AG09309 (cell line): ENCODE measurements around the gene LHFPL6.

Source experiments
- DNase-seq: peaks from one replicate; pipeline ENCODE4 v3.0.0-alpha.2; 2010; ENCODE audit warnings: low read depth
- H3K4me3 ChIP-seq: 2 replicates; pipeline ENCODE4 v1.5.1; 2011; ENCODE audit warnings: mild to moderate bottlenecking, low read depth, low read length, moderate library complexity; ENCODE audit not compliant: control insufficient read depth
- TF ChIP-seq, protein P1 (sequence below): IDR thresholded peaks from 2 replicates; pipeline ENCODE4 v1.5.1; 2011; ENCODE audit warnings: mild to moderate bottlenecking, low read depth, low read length, inconsistent platforms; ENCODE audit not compliant: insufficient read depth, control insufficient read depth; ENCODE audit errors: missing control alignments

The LHFPL6 gene

DNA sequence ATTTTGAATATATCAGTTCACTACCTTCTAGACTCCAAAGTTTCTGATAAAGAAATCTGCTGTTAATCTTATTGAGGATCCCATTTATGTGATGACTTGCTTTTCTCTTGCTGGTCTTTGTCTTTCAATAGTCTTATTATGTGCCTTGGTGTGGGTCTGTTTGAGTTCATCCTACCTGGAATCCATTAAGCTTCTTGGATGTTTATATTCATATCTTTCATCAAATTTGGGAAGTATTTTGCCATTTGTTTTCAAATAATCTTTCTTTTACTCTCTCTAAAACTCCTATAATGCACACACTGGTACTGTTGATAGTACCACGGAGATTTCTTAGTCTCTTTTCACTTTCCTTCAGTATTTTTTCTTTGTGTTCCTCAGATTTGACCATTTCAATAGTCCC is 28.3 kb upstream of the LHFPL6 start:
- TF ChIP-seq, protein P1, sequence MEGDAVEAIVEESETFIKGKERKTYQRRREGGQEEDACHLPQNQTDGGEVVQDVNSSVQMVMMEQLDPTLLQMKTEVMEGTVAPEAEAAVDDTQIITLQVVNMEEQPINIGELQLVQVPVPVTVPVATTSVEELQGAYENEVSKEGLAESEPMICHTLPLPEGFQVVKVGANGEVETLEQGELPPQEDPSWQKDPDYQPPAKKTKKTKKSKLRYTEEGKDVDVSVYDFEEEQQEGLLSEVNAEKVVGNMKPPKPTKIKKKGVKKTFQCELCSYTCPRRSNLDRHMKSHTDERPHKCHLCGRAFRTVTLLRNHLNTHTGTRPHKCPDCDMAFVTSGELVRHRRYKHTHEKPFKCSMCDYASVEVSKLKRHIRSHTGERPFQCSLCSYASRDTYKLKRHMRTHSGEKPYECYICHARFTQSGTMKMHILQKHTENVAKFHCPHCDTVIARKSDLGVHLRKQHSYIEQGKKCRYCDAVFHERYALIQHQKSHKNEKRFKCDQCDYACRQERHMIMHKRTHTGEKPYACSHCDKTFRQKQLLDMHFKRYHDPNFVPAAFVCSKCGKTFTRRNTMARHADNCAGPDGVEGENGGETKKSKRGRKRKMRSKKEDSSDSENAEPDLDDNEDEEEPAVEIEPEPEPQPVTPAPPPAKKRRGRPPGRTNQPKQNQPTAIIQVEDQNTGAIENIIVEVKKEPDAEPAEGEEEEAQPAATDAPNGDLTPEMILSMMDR = no peak
- DNase-seq = no peak
- H3K4me3 ChIP-seq = no peak overlapping the region

DNA sequence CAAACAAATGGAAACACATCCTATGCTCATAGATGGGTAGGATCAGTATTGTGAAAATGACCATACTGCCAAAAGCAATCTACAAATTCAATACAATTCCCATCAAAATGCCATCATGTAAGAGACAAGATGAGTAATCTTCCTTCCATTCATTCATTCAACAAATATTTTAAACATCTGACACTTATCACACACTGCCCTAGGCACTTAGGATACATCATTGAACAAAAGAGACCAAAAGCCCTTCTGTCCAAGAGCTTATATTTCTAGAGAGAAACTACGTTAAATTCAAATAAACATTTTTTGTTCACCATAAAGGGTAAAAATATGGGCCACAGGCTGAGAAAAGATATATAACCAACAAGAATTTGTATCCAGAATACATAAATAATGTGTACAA is 20.5 kb upstream of the LHFPL6 start:
- TF ChIP-seq, protein P1 = no peak
- no peak overlapping the region for H3K4me3 ChIP-seq

GRCh38 chr13:39618561-39618960 is 15.6 kb upstream of the LHFPL6 start:
- H3K4me3 ChIP-seq = no peak overlapping the region
- TF ChIP-seq, protein P1 = no peak
- no peak for DNase-seq

More for the DNA sequence above, 20.5 kb upstream of the LHFPL6 start:
- no peak for DNase-seq

- TF ChIP-seq, protein P1 = peak; percentile 97
- no peak overlapping the region for H3K4me3 ChIP-seq
- DNase-seq = no peak
Observed at GRCh38 chr13:39616087-39616694, 13.2 kb upstream of the LHFPL6 start.

- TF ChIP-seq, protein P1 = peak; percentile 69
- no peak overlapping the region for H3K4me3 ChIP-seq
- peak; percentile 52 for DNase-seq
Observed at GRCh38 chr13:39612023-39612637, 9.1 kb upstream of the LHFPL6 start.

DNA sequence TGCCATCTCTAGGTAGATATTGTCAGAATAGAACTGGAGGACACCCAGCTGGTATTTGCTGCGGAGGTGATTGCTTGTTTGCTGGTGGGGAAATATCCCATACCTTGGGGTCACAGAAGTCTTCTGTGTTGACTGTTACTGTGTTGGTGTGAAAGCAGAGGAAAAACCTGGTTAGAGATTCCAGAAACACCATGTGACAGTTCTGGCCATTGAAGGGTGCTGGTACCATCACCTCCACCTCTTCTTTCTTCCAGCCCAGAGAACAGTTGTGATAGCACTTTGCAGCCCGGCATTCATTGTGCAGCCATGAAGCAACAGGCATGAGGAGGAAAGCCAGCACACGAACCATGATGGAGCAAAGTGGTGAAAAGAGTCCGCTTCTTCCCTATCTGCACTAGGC is 4.9 kb upstream of the LHFPL6 start:
- H3K4me3 ChIP-seq = no peak overlapping the region
- TF ChIP-seq, protein P1 = no peak
- no peak for DNase-seq
